Naive B cell (primary cell): ENCODE measurements around the gene DUS3L. TPM values are rescaled to one million over a fixed set of nuclear protein-coding genes. Genes with fewer than 3 reads are reported as not detected.
"Not testable (repeated sequence)": the region's sequence is repeated elsewhere in the genome, so short reads cannot be mapped to it uniquely, and the experiment has no call there.

Experiments used
- ATAC-seq, 2 donors: fragments of 150-1000 bp; cut with Tn5 transposase; 2 replicates each; pipeline ENCODE4 v1.10.0; 2021; ENCODE audit warnings: low read depth in 2 of 2, mild to moderate bottlenecking in 2 of 2, moderate library complexity in 2 of 2
- DNase-seq: peaks from one replicate; pipeline ENCODE4 v3.0.0; 2022
- H3K27ac Mint-ChIP-seq, 6 donors: one replicate each; pipeline ENCODE4 v1.8.0; 2020 to 2022; ENCODE audit warnings: mild to moderate bottlenecking in 6 of 6, mixed read lengths in 6 of 6, moderate library complexity in 5 of 6, inconsistent platforms in 2 of 6
- H3K27me3 Mint-ChIP-seq, 3 donors: one replicate each; pipeline ENCODE4 v1.8.0; 2021 to 2022; ENCODE audit warnings: mixed read lengths in 3 of 3, mild to moderate bottlenecking in 1 of 3
- H3K36me3 Mint-ChIP-seq, 2 donors: one replicate each; pipeline ENCODE4 v1.8.0; 2020 to 2022; ENCODE audit warnings: mixed read lengths in 2 of 2, inconsistent platforms in 1 of 2, mild to moderate bottlenecking in 1 of 2
- H3K4me1 Mint-ChIP-seq, 3 donors: one replicate each; pipeline ENCODE4 v1.8.0; 2020 to 2022; ENCODE audit warnings: mixed read lengths in 3 of 3, inconsistent platforms in 1 of 3, mild to moderate bottlenecking in 1 of 3, moderate library complexity in 1 of 3
- H3K4me3 Mint-ChIP-seq, 8 donors: one replicate each; pipeline ENCODE4 v1.8.0; 2020 to 2022; ENCODE audit warnings: mild to moderate bottlenecking in 8 of 8, mixed read lengths in 8 of 8, moderate library complexity in 8 of 8, inconsistent platforms in 2 of 8
- H3K9me3 Mint-ChIP-seq, 7 donors: one replicate each; pipeline ENCODE4 v1.8.0; 2020 to 2022; ENCODE audit warnings: mixed read lengths in 7 of 7, mild to moderate bottlenecking in 5 of 7, inconsistent platforms in 2 of 7, moderate library complexity in 1 of 7
- polyA plus RNA-seq, 6 donors: library from polyadenylated mRNA; unstranded; fragments of 300-500 nt; fragmentation: Illumina TruSeq; gene quantifications; one replicate each; pipeline ENCODE4 v1.2.3, GENCODE V29; 2021; ENCODE audit warnings: low read depth in 6 of 6

The DUS3L gene
- polyA plus RNA-seq, 6 donors from 2014 or later, result 27.1 to 45.2 (median 35.5) TPM

DNA sequence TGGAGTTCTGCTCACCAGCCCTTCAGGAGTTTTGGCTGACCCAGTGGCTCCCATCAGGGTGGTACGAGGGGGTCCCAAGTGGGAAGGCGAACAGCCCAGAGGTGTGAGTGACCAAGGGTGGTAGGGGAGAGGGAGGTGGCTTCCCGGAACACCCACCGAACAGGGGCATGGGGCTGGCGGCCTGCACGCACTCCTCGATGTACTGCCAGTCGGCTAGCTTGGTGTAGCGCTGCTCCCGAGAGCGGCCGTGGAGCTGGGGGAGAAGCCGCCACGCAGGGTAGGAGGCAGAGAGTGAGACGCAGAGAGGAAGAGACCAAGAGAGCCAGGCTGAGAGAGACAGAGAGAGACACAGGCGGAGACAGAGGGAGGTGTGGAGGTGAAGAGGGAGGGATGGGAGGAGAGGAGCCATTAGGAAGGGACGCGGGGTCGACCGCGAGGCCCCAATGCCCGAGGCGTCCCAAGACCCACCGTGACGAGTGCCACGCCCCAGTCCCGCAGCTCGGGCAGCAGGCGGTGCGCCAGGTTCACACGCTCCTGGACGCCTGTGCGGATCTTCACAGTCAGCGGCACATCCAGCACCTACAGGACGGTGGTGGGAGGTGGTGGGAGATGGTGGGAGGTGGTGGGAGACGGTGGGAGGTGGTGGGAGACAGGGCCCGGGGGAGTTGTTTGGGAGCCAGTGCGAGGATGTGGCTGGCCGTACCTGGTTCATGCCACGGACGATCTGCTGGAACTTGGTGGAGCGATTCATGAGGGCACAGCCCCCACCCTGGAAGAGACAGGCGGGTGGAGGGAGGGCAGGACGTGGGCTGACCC lies 4.2 kb downstream of the DUS3L start:
- Mint-ChIP-seq H3K27ac (peak overlapping the region in 2 of 6 donors; percentile 47 to 70), H3K36me3 (peaks cover 0 to 31% of the 10 kb centered on the region in 2 donors), H3K4me3 (no peak overlapping the region), H3K9me3 (peaks cover 0 to 8% (median 0%) of the 10 kb centered on the region in 7 donors), H3K4me1 (peaks cover 20 to 28% (median 23%) of the 10 kb centered on the region in 3 donors), H3K27me3 (no peaks in the 10 kb centered on the region)
- ATAC-seq, result no peak
- DNase-seq, result no peak

DNA sequence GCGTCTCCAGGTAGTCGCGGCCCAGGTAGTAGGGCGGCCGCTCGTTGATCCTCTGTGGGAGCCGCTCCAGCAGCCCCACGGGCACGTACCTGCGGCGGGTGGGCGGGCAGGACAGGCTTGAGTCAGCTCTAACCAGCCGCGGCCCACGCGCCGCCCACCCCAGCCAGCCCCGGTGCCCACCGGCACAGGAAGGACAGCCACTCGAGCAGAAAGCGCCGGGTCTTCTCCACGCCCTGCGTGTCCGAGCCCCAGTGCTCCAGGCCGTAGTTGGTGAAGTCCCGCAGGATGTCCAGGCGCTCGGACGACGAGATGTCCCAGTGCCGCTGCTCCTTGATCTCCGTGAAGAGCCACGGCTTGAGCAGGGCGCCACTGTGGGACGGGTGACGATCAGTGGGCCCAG lies 5.5 kb downstream of the DUS3L start:
- Mint-ChIP-seq H3K4me3 (no peak overlapping the region), H3K4me1 (peaks cover 12 to 21% (median 15%) of the 10 kb centered on the region in 3 donors), H3K27me3 (no peaks in the 10 kb centered on the region), H3K9me3 (no peaks in the 10 kb centered on the region), H3K27ac (no peak overlapping the region), H3K36me3 (peaks cover 0 to 23% of the 10 kb centered on the region in 2 donors)
- ATAC-seq, result no peak
- DNase-seq, result no peak

DNA sequence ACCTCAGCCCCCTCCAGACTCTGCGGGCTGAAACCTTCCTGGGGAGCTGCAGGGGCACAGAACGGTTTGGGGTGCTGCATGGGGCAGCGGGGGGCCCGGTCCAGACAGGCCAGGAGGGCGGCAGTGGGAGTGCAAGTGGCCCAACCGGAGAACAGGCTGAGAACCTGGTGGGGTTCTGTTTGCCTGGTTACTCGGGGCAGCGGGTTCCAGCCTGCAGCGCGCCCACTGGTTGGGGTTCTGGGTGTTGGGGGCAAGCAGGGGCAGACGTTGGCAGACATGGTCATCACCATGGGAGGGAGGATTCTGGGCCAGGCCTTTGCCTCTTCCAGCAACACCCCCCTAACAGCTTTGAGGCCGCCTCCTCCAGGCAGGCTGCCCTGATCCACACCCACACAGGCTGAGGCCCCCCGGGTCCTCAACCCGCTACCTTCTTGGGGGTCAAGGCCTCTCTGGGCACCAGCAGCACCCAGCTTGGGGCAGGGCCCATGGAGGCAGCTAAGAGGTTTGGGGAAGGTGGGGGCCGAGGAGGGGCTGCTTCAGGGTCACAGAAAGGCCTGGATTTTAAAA lies 6.3 kb downstream of the DUS3L start, which contains the start of gene PRR22:
Gene PRR22, minus strand, starts transcription at position 166 of the 567 bp plus-strand sequence. Its CDS starts 86 bp downstream, at position 80.
- Mint-ChIP-seq H3K27ac (peak within 1 kb of the TSS in 1 of 6 donors; percentile 24), H3K27me3 (no peaks in the 10 kb centered on the region), H3K9me3 (no peaks in the 10 kb centered on the region), H3K36me3 (peaks cover 0 to 19% of the 10 kb centered on the region in 2 donors), H3K4me1 (peaks cover 7 to 16% (median 9%) of the 10 kb centered on the region in 3 donors), H3K4me3 (no peak within 1 kb of the TSS)
- peak; percentile 6 to 9 for ATAC-seq
- no peak for DNase-seq

DNA sequence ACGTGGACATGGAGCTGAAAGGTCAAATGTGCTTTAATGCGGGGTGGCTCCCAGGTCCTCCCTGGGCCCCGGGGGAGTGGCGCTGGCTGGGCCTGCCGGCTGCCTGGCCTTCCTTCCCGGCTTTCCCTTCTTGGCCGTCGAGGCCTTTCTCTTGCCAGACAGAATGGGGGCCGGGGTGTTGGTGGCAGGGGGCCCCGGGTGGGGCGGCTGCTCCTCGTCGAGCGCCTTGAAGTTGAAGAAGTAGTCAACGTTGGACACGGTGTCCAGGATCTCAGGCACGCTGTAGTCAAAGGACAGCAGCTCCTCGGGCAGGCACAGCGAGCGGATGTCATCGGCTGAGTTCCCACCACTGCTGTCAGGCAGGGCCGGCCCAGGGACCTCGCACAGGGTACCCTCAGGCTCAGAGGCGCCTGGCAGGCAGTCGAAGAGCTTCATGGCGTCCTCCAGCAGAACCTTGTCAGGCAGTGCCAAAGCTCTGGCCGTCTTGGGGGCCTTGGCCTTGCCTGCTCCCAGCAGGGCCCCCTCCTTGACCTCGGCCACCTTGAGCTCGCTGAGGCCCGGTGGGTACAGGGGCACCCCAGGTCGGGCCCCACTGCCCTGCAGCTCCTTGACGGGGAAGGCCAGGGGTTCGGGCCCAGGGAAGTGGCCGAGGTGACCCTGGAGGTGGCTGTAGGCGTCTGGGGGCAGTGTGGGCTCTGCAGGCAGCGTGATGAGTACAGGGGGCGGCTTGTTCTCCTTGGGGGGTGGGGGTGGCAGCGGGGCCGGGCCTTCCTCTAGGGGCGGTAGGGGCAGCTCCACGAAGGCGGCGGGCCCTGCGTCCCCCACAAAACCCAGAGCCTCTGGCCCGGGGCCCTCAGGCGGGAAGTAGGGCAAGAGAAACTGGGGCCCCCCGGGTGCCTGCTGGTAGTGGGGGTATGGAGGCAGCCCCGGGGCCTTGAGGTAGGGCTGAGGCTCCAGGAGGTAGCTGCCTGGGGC lies 7.7 kb downstream of the DUS3L start:
- Mint-ChIP-seq H3K36me3 (peaks cover 0 to 14% of the 10 kb centered on the region in 2 donors), H3K9me3 (no peaks in the 10 kb centered on the region), H3K27ac (no peak overlapping the region), H3K4me1 (peaks cover 4 to 10% (median 5%) of the 10 kb centered on the region in 3 donors), H3K27me3 (no peaks in the 10 kb centered on the region), H3K4me3 (no peak overlapping the region)
- peak in 1 of 2 donors; percentile 6 for ATAC-seq
- DNase-seq, result no peak

DNA sequence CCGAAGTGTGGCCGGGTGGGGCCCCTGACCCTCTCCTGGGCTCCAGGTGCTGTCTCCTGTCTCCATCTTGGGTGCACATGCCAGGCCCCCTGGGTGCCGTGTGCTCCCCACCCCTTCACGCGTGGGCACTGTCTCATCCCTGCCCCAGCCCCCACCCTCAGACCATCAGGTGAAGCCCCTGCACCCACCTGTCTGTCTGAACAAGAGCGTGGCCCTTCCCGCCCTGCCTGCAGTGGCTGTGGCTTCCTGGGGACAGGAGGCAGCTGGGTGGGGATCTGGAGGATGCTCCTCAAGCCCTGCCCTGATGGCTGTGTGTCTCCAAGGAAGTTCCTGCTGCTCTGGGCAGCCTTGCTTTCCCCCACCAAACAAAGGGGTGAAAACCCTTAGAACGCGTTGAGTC lies 8.6 kb downstream of the DUS3L start:
- no peak for ATAC-seq
- Mint-ChIP-seq H3K9me3 (no peaks in the 10 kb centered on the region), H3K27me3 (no peaks in the 10 kb centered on the region), H3K36me3 (peaks cover 0 to 12% of the 10 kb centered on the region in 2 donors), H3K27ac (peak overlapping the region in 1 of 6 donors; percentile 16), H3K4me1 (peaks cover 4 to 5% (median 5%) of the 10 kb centered on the region in 3 donors), H3K4me3 (no peak overlapping the region)
- no peak for DNase-seq

DNA sequence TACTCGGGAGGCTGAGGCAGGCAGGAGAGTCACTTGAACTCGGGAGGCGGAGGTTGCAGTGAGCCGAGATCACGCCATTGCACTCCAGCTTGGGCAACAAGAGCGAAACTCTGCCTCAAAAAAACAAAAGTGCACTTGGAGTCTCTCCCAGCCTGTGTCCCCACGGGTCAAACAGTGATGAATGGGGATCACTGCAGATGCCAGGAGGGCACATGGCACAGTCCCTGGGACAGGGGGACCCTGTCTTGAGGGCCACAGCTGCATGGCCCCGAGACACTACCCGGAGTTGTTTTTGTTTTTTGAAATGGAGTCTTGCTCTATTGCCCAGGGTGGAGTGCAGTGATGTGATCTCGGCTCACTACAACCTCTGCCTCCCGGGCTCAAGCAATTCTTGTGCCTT lies 10.0 kb downstream of the DUS3L start:
- H3K27ac Mint-ChIP-seq, DNase-seq, H3K4me1 Mint-ChIP-seq, H3K9me3 Mint-ChIP-seq, H3K36me3 Mint-ChIP-seq, H3K4me3 Mint-ChIP-seq, ATAC-seq, H3K27me3 Mint-ChIP-seq: not testable (repeated sequence)

DNA sequence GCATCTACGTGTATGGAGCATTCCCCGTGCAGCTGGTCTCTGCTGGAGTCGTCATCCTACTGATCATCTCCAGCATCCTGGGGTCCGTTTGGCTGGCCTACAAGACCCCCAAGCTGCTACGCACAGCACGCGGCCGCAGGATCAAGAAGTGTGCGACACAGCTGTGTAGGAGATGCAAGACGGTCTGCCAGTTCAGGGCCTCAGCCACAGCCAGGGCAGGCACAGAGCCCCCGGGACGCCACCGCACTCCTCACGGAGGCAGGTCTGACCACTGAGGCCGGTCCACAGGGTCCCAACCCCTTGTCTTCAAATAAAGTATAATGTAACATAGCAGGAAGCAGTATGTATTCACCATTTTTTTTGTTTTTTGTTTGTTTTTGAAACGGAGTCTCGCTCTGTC lies 12.6 kb downstream of the DUS3L start:
- H3K4me3 Mint-ChIP-seq, result no peak overlapping the region
- peak overlapping the region in 1 of 6 donors; percentile 74 for H3K27ac Mint-ChIP-seq
- no peaks in the 10 kb centered on the region for H3K9me3 Mint-ChIP-seq
- H3K4me1 Mint-ChIP-seq, result no peaks in the 10 kb centered on the region
- peaks cover 0 to 8% (median 0%) of the 10 kb centered on the region in 3 donors for H3K27me3 Mint-ChIP-seq
- DNase-seq (no peak), ATAC-seq (no peak)
- no peaks in the 10 kb centered on the region for H3K36me3 Mint-ChIP-seq

DNA sequence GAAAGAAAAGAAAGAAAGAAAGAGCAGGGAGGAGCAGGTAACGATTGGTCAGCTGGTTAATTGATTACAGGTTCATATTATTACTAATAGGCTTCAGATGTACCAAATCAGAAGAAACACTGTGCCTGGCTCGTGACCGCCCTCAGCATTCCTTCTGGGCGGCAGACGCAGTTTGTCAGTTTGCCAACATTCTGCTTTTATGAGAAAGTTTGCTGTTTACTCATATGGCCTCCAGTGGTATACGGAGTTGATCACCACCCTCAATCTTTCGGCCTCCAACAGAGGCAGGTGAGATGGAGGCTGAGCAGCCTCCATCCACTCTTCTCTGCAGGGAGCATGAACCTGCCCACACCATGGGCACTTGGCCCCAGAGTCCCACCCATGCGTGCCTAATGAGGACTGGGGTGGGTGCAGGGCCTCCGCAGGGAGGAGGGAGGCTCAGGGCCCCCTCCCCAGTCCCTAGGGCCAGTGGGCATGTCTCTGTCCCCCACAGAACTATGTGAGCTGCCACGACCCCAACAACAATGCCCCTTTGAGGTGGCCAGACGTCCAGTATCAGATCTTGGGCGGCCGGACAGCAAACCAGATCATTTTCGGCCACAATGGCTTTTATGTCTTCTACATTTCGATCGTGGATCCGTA lies 15.2 kb downstream of the DUS3L start:
- Mint-ChIP-seq H3K4me1 (peaks cover 0 to 2% (median 0%) of the 10 kb centered on the region in 3 donors), H3K36me3 (no peaks in the 10 kb centered on the region), H3K9me3 (no peaks in the 10 kb centered on the region), H3K27me3 (peaks cover 0 to 18% (median 5%) of the 10 kb centered on the region in 3 donors), H3K4me3 (no peak overlapping the region), H3K27ac (no peak overlapping the region)
- no peak for ATAC-seq
- no peak for DNase-seq

DNA sequence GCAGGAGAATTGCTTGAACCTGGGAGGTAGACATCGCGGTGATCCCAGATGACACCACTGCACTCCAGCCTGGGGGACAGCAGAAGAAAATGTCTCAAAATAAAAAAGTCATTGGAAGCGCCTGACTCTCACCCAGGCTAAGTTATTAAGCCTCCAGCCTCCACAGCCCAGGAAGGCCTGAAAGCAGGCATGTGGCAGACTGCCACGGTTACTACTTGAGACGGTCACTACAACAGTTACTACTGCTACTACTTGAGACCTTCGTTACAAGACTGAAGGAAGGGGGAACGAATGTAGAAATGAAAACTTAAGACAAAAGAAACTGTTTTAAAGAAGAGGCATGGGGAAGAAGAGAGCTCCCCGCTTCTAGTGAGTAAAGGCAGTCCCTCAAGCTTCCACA lies 16.0 kb downstream of the DUS3L start:
- Mint-ChIP-seq H3K9me3 (no peaks in the 10 kb centered on the region), H3K4me1 (peaks cover 0 to 2% (median 0%) of the 10 kb centered on the region in 3 donors), H3K27me3 (peaks cover 0 to 18% (median 5%) of the 10 kb centered on the region in 3 donors), H3K36me3 (no peaks in the 10 kb centered on the region), H3K4me3 (no peak overlapping the region), H3K27ac (no peak overlapping the region)
- no peak for ATAC-seq
- DNase-seq, result no peak

DNA sequence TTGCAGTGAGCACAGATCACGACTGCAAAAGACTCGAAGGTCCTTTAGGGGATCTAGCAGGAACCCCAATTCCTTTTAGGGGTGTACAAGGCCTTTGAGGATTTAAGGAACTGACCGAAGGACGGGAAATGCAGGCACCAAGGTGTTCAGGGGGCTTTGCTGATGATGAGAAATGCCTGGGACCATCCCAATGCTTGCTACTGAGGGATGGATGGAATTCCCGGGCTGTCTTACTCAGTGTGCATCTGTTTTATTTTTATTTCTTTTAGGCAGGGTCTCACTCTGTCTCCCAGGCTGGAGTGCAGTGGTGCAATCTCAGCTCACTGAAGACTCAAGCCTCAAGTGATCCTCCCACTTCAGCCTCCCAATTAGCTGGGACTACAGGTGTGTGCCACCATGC lies 17.7 kb downstream of the DUS3L start:
- Mint-ChIP-seq H3K27ac (no peak overlapping the region), H3K4me1 (peaks cover 0 to 2% (median 0%) of the 10 kb centered on the region in 3 donors), H3K9me3 (no peaks in the 10 kb centered on the region), H3K4me3 (no peak overlapping the region), H3K27me3 (peaks cover 0 to 18% (median 5%) of the 10 kb centered on the region in 3 donors), H3K36me3 (no peaks in the 10 kb centered on the region)
- no peak for ATAC-seq
- DNase-seq, result no peak

DNA sequence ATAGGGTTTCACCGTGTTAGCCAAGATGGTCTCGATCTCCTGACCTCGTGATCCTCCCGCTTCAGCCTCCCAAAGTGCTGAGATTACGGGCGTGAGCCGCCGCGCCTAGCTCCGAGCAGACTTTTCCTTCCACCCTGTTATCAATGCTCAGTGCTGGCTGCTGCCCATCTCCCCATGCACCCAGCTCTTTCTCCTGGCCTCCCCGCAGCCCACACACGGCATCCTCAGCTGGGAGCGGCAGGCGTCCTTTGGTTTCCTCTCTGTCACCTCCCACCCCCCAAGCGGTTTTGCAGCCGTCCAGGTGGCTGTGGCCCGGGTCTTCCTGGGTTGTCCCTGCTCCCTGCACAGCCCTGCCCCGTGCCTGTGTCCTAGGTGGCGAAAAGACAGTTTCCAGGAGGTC lies 18.5 kb downstream of the DUS3L start:
- no peak for ATAC-seq
- Mint-ChIP-seq H3K36me3 (no peaks in the 10 kb centered on the region), H3K9me3 (no peaks in the 10 kb centered on the region), H3K4me3 (no peak overlapping the region), H3K27me3 (peaks cover 0 to 18% (median 5%) of the 10 kb centered on the region in 3 donors), H3K4me1 (peaks cover 0 to 6% (median 0%) of the 10 kb centered on the region in 3 donors), H3K27ac (no peak overlapping the region)
- DNase-seq, result no peak

DNA sequence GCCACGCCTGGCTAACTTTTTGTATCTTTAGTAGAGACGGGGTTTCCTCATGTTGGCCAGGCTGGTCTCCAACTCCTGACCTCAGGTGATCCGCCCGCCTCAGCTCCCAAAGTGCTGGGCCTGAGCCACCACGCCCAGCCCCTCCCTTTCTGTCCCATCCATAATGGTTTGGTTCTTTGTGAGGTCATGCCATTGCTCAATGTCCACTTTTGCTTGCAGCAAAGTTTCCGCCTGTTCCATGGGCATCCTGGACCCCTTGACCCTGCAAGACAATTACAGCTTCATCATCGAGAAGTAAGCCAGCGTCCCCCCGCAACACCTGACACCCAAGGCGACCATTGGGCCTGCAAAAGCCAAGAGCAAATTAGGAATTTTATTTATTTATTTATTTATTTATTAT lies 23.0 kb downstream of the DUS3L start:
- Mint-ChIP-seq H3K36me3 (peaks cover 0 to 1% of the 10 kb centered on the region in 2 donors), H3K27ac (no peak overlapping the region), H3K27me3 (peaks cover 0 to 7% (median 6%) of the 10 kb centered on the region in 3 donors), H3K4me3 (no peak overlapping the region), H3K9me3 (peaks cover 0 to under 1% (median 0%) of the 10 kb centered on the region in 7 donors), H3K4me1 (peaks cover 0 to 6% (median 0%) of the 10 kb centered on the region in 3 donors)
- DNase-seq, result no peak
- ATAC-seq, result no peak
